GM23338 (cell line): ENCODE measurements around the gene SLX4IP. TPM values are rescaled to one million over a fixed set of nuclear protein-coding genes. Genes with fewer than 3 reads are reported as not detected.
A peak's percentile ranks its signal among the peaks of the same experiment; 100 is the strongest.

Experiments used
- ATAC-seq: fragments of 200-7000 bp; cut with Tn5 transposase; 3 replicates; pipeline ENCODE4 v1.9.1; 2020
- DNase-seq: peaks from one replicate; pipeline ENCODE4 v3.0.0-alpha.2; 2015; ENCODE audit warnings: low spot score
- H2AFZ ChIP-seq: fragments of 200-600 bp; sonication (generic); 2 replicates; pipeline ENCODE4 v1.8.0; 2016; ENCODE audit warnings: antibody characterized with exemption, mild to moderate bottlenecking, moderate library complexity
- H3F3A ChIP-seq: fragments of 200-600 bp; sonication (generic); replicated peaks from 2 replicates; pipeline ENCODE4 v1.8.0; 2017; ENCODE audit warnings: antibody characterized with exemption, mixed run types, low read depth
- H3K27ac ChIP-seq: fragments of 200-600 bp; sonication (generic); 2 replicates; pipeline ENCODE4 v1.6.1; 2016; ENCODE audit warnings: low read depth
- H3K27me3 ChIP-seq: fragments of 200-600 bp; sonication (generic); 2 replicates; pipeline ENCODE4 v1.8.0; 2016; ENCODE audit warnings: mild to moderate bottlenecking, mixed run types, moderate library complexity; ENCODE audit not compliant: insufficient read depth
- H3K36me3 ChIP-seq: fragments of 200-600 bp; sonication (generic); 2 replicates; pipeline ENCODE4 v1.8.0; 2016; ENCODE audit warnings: mild to moderate bottlenecking; ENCODE audit not compliant: insufficient read depth
- H3K4me1 ChIP-seq: fragments of 200-600 bp; sonication (generic); 2 replicates; pipeline ENCODE4 v1.8.0; 2016; ENCODE audit warnings: mild to moderate bottlenecking, moderate library complexity; ENCODE audit not compliant: insufficient read depth
- H3K4me2 ChIP-seq: fragments of 200-600 bp; sonication (generic); 2 replicates; pipeline ENCODE4 v1.7.1; 2017; ENCODE audit warnings: mixed run types
- H3K4me3 ChIP-seq: fragments of 200-600 bp; sonication (generic); 2 replicates; pipeline ENCODE4 v1.6.1; 2016; ENCODE audit warnings: mixed run types
- H3K79me2 ChIP-seq: fragments of 200-600 bp; sonication (generic); replicated peaks from 2 replicates; pipeline ENCODE4 v1.8.0; 2017; ENCODE audit warnings: mild to moderate bottlenecking; ENCODE audit not compliant: insufficient read depth
- H3K9me2 ChIP-seq: fragments of 200-600 bp; sonication (generic); 2 replicates; pipeline ENCODE4 v1.8.0; 2017; ENCODE audit not compliant: insufficient read depth
- H4K20me1 ChIP-seq: fragments of 200-600 bp; sonication (generic); replicated peaks from 2 replicates; pipeline ENCODE4 v1.8.0; 2017; ENCODE audit warnings: mild to moderate bottlenecking; ENCODE audit not compliant: insufficient read depth
- H3K27ac Mint-ChIP-seq: 2 replicates; pipeline ENCODE4 v1.8.0; 2020; ENCODE audit warnings: inconsistent platforms, mild to moderate bottlenecking, moderate library complexity, mixed read lengths
- H3K27me3 Mint-ChIP-seq: 3 replicates; pipeline ENCODE4 v1.8.0; 2022; ENCODE audit warnings: low read depth, mild to moderate bottlenecking, moderate library complexity, mixed read lengths, inconsistent platforms; ENCODE audit not compliant: insufficient read depth, poor library complexity
- H3K36me3 Mint-ChIP-seq: 3 replicates; pipeline ENCODE4 v1.8.0; 2021; ENCODE audit warnings: low read depth, mild to moderate bottlenecking, inconsistent platforms, moderate library complexity, mixed read lengths
- H3K4me1 Mint-ChIP-seq: 3 replicates; pipeline ENCODE4 v1.8.0; 2020; ENCODE audit warnings: mild to moderate bottlenecking, inconsistent platforms, mixed read lengths
- H3K4me3 Mint-ChIP-seq: 3 replicates; pipeline ENCODE4 v1.8.0; 2021; ENCODE audit warnings: moderate library complexity, mild to moderate bottlenecking, inconsistent platforms, mixed read lengths
- H3K9me3 Mint-ChIP-seq: 3 replicates; pipeline ENCODE4 v1.8.0; 2020; ENCODE audit warnings: moderate library complexity, mild to moderate bottlenecking, inconsistent platforms, mixed read lengths
- CREB1 ChIP-seq: fragments of 250-450 bp; sonication (Bioruptor Pico); IDR thresholded peaks from 2 replicates; pipeline ENCODE4 v1.5.0; 2020; ENCODE audit warnings: low read depth, mild to moderate bottlenecking, moderate library complexity
- ETS1 ChIP-seq: IDR thresholded peaks from 2 replicates; pipeline ENCODE4 v1.6.1; 2016; ENCODE audit warnings: antibody characterized with exemption
- EZH2 ChIP-seq: fragments of 200-600 bp; sonication (generic); IDR thresholded peaks from one replicate; pipeline ENCODE4 v1.8.0; 2017; ENCODE audit warnings: antibody characterized with exemption, mild to moderate bottlenecking, low read depth; ENCODE audit not compliant: unreplicated experiment
- EZH2phosphoT487 ChIP-seq: fragments of 200-600 bp; sonication (generic); IDR thresholded peaks from one replicate; pipeline ENCODE4 v1.8.1; 2018; ENCODE audit warnings: antibody characterized with exemption; ENCODE audit not compliant: unreplicated experiment
- JUNB ChIP-seq: IDR thresholded peaks from one replicate; pipeline ENCODE4 v1.6.1; 2016; ENCODE audit warnings: antibody characterized with exemption; ENCODE audit not compliant: unreplicated experiment
- STAT1 ChIP-seq: IDR thresholded peaks from one replicate; pipeline ENCODE4 v1.6.1; 2016; ENCODE audit warnings: antibody characterized with exemption; ENCODE audit not compliant: unreplicated experiment
- ZNF331 ChIP-seq: fragments of 250-450 bp; sonication (Bioruptor Pico); IDR thresholded peaks from 2 replicates; pipeline ENCODE4 v1.5.0; 2020; ENCODE audit warnings: low read depth, mild to moderate bottlenecking, moderate library complexity
- polyA plus RNA-seq: library from polyadenylated mRNA; unstranded; fragments of >200 nt; fragmentation: Nextera tagmentation; extraction: Ambion mirVana; gene quantifications from 2 replicates; pipeline ENCODE4 v1.2.1, GENCODE V29; 2016
- total RNA-seq: library from RNA; depleted of rRNA; stranded (reverse); fragments of >200 nt; shearing (Covaris generic); gene quantifications from 2 replicates; pipeline ENCODE4 v1.2.3, GENCODE V29; 2014
- TF ChIP-seq, protein P1 (sequence below), 2 experiments: fragments of 200-600 bp in 1 of 2; sonication (generic) in 1 of 2; conservative IDR thresholded peaks; 2 replicates each; pipeline versions ENCODE4 v1.5.1 to v1.6.1; 2016 to 2017; ENCODE audit warnings: antibody characterized with exemption in 2 of 2, low read depth in 2 of 2, mild to moderate bottlenecking in 2 of 2, moderate library complexity in 1 of 2
- TF ChIP-seq, protein P2 (sequence below): fragments of 250-450 bp; sonication (Bioruptor Pico); IDR thresholded peaks from 2 replicates; pipeline ENCODE4 v1.5.0; 2020; ENCODE audit warnings: mild to moderate bottlenecking, moderate library complexity

Gene SLX4IP
- total and polyA plus RNA-seq, 2 experiments from 2014 or later = 9.1 to 9.8 TPM

- Histone ChIP-seq H4K20me1 (peaks cover 15% of the 10 kb centered on the region), H3K27me3 (no peaks in the 10 kb centered on the region), H3K79me2 (peaks cover 2% of the 10 kb centered on the region), H3K4me2 (no peak overlapping the region), H3K36me3 (peaks cover 59% of the 10 kb centered on the region), H3K4me1 (peaks cover 34% of the 10 kb centered on the region), H3K9me2 (no peaks in the 10 kb centered on the region), H3K4me3 (no peak overlapping the region), H3F3A (no peaks in the 10 kb centered on the region), H3K27ac (no peak overlapping the region), H2AFZ (no peak overlapping the region)
- H3K36me3 Mint-ChIP-seq = peaks cover 99% of the 10 kb centered on the region
- ATAC-seq = peak; percentile 69
- peak; percentile 70 for DNase-seq
- peaks cover 49% of the 10 kb centered on the region for H3K4me1 Mint-ChIP-seq
- no peak overlapping the region for H3K4me3 Mint-ChIP-seq
- no peaks in the 10 kb centered on the region for H3K9me3 Mint-ChIP-seq
- peaks cover 12% of the 10 kb centered on the region for H3K27me3 Mint-ChIP-seq
- H3K27ac Mint-ChIP-seq = peak overlapping the region; percentile 76
- TF ChIP-seq, protein P1, sequence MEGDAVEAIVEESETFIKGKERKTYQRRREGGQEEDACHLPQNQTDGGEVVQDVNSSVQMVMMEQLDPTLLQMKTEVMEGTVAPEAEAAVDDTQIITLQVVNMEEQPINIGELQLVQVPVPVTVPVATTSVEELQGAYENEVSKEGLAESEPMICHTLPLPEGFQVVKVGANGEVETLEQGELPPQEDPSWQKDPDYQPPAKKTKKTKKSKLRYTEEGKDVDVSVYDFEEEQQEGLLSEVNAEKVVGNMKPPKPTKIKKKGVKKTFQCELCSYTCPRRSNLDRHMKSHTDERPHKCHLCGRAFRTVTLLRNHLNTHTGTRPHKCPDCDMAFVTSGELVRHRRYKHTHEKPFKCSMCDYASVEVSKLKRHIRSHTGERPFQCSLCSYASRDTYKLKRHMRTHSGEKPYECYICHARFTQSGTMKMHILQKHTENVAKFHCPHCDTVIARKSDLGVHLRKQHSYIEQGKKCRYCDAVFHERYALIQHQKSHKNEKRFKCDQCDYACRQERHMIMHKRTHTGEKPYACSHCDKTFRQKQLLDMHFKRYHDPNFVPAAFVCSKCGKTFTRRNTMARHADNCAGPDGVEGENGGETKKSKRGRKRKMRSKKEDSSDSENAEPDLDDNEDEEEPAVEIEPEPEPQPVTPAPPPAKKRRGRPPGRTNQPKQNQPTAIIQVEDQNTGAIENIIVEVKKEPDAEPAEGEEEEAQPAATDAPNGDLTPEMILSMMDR (conservative IDR thresholded peaks at IDR 0.05; ENCODE audit: low read depth in 2 of 2) = peak; percentile 52 to 64
- TF ChIP-seq EZH2phosphoT487 (no peak), CREB1 (no peak)
Observed at GRCh38 chr20:10647471-10647870, 212.4 kb downstream of the SLX4IP start.

DNA sequence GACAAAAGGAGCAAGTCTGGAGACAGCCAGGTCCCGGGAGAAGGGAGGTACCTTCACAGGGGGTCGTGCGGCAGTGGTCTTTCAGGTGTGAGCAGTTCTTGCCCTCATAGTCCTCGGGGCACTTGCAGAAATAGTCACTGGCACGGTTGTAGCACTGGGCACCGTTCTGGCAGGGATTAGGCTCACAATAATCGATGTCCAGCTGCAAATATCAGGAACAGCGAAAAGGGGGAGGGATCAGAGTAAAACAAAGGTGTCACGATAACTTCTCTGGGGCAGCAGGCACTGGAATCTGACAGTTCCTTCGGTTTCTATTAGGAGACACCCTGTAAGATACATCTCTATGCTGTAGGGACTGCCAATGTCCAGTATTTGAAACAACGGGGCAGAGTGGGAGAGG, 212.8 kb downstream of the SLX4IP start:
- Histone ChIP-seq H3K27me3 (no peaks in the 10 kb centered on the region), H3K36me3 (peaks cover 56% of the 10 kb centered on the region), H3K4me2 (no peak overlapping the region), H4K20me1 (peaks cover 15% of the 10 kb centered on the region), H3K27ac (peak overlapping the region; percentile 51; the same call in 1 of the 2 replicates), H3K4me3 (no peak overlapping the region), H3K79me2 (peaks cover 6% of the 10 kb centered on the region), H3K4me1 (peaks cover 37% of the 10 kb centered on the region), H3K9me2 (no peaks in the 10 kb centered on the region), H3F3A (no peaks in the 10 kb centered on the region), H2AFZ (no peak overlapping the region)
- TF ChIP-seq JUNB (no peak), ZNF331 (CRISPR knock-in tag) (no peak), EZH2phosphoT487 (no peak), STAT1 (no peak), ETS1 (no peak), EZH2 (no peak)
- TF ChIP-seq, protein P2, sequence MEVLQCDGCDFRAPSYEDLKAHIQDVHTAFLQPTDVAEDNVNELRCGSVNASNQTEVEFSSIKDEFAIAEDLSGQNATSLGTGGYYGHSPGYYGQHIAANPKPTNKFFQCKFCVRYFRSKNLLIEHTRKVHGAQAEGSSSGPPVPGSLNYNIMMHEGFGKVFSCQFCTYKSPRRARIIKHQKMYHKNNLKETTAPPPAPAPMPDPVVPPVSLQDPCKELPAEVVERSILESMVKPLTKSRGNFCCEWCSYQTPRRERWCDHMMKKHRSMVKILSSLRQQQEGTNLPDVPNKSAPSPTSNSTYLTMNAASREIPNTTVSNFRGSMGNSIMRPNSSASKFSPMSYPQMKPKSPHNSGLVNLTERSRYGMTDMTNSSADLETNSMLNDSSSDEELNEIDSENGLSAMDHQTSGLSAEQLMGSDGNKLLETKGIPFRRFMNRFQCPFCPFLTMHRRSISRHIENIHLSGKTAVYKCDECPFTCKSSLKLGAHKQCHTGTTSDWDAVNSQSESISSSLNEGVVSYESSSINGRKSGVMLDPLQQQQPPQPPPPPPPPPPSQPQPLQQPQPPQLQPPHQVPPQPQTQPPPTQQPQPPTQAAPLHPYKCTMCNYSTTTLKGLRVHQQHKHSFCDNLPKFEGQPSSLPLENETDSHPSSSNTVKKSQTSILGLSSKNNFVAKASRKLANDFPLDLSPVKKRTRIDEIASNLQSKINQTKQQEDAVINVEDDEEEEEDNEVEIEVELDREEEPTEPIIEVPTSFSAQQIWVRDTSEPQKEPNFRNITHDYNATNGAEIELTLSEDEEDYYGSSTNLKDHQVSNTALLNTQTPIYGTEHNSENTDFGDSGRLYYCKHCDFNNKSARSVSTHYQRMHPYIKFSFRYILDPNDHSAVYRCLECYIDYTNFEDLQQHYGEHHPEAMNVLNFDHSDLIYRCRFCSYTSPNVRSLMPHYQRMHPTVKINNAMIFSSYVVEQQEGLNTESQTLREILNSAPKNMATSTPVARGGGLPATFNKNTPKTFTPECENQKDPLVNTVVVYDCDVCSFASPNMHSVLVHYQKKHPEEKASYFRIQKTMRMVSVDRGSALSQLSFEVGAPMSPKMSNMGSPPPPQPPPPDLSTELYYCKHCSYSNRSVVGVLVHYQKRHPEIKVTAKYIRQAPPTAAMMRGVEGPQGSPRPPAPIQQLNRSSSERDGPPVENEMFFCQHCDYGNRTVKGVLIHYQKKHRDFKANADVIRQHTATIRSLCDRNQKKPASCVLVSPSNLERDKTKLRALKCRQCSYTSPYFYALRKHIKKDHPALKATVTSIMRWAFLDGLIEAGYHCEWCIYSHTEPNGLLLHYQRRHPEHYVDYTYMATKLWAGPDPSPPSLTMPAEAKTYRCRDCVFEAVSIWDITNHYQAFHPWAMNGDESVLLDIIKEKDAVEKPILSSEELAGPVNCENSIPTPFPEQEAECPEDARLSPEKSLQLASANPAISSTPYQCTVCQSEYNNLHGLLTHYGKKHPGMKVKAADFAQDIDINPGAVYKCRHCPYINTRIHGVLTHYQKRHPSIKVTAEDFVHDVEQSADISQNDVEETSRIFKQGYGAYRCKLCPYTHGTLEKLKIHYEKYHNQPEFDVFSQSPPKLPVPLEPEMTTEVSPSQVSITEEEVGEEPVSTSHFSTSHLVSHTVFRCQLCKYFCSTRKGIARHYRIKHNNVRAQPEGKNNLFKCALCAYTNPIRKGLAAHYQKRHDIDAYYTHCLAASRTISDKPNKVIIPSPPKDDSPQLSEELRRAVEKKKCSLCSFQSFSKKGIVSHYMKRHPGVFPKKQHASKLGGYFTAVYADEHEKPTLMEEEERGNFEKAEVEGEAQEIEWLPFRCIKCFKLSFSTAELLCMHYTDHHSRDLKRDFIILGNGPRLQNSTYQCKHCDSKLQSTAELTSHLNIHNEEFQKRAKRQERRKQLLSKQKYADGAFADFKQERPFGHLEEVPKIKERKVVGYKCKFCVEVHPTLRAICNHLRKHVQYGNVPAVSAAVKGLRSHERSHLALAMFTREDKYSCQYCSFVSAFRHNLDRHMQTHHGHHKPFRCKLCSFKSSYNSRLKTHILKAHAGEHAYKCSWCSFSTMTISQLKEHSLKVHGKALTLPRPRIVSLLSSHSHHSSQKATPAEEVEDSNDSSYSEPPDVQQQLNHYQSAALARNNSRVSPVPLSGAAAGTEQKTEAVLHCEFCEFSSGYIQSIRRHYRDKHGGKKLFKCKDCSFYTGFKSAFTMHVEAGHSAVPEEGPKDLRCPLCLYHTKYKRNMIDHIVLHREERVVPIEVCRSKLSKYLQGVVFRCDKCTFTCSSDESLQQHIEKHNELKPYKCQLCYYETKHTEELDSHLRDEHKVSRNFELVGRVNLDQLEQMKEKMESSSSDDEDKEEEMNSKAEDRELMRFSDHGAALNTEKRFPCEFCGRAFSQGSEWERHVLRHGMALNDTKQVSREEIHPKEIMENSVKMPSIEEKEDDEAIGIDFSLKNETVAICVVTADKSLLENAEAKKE (CRISPR knock-in tag) = no peak
- Mint-ChIP-seq H3K4me1 (peaks cover 54% of the 10 kb centered on the region), H3K4me3 (no peak overlapping the region), H3K9me3 (no peaks in the 10 kb centered on the region), H3K27me3 (peaks cover 12% of the 10 kb centered on the region), H3K36me3 (peaks cover 99% of the 10 kb centered on the region), H3K27ac (peak overlapping the region; percentile 76)
- DNase-seq (no peak), ATAC-seq (no peak)
